ENCODE measurements around the gene RECK.

The RECK gene

GRCh38 chr9:36025746-36026145, 11.0 kb upstream of the RECK start:
- H3F3A ChIP-seq (ENCODE audit: low read depth), result no peaks in the 10 kb centered on the region
- H3K36me3 ChIP-seq (ENCODE audit: insufficient read depth, low read length), result no peaks in the 10 kb centered on the region
- H3K4me1 ChIP-seq (ENCODE audit: insufficient read depth, low read length, poor library complexity, severe bottlenecking), result no peaks in the 10 kb centered on the region
- H3K9ac ChIP-seq (ENCODE audit: low read depth, low read length, poor library complexity, severe bottlenecking), result no peak overlapping the region
- H3K27me3 ChIP-seq (ENCODE audit: insufficient read depth, low read length, poor library complexity, severe bottlenecking), result no peaks in the 10 kb centered on the region
- no peaks in the 10 kb centered on the region for H4K20me1 ChIP-seq (ENCODE audit: insufficient read depth, low read length, poor library complexity, severe bottlenecking)
- H3K79me2 ChIP-seq (ENCODE audit: insufficient read depth, low read length), result no peaks in the 10 kb centered on the region
- TF ChIP-seq CTCF (conservative IDR thresholded peaks at IDR 0.05; ENCODE audit: low read length) (no peak), EZH2phosphoT487 (IDR thresholded peaks at IDR 0.05; ENCODE audit: borderline replicate concordance) (no peak)
- H2AFZ ChIP-seq (ENCODE audit: low read length), result no peak overlapping the region
- no peak overlapping the region for H3K4me2 ChIP-seq (ENCODE audit: low read depth, low read length, poor library complexity, severe bottlenecking)
- no peak overlapping the region for H3K4me3 ChIP-seq (ENCODE audit: low read length, poor library complexity, severe bottlenecking)
- H3K9me3 ChIP-seq (ENCODE audit: insufficient read depth, low read depth, low read length), result no peaks in the 10 kb centered on the region
- H3K9me2 ChIP-seq (replicated peaks; ENCODE audit: low read depth, low read length), result no peaks in the 10 kb centered on the region

DNA sequence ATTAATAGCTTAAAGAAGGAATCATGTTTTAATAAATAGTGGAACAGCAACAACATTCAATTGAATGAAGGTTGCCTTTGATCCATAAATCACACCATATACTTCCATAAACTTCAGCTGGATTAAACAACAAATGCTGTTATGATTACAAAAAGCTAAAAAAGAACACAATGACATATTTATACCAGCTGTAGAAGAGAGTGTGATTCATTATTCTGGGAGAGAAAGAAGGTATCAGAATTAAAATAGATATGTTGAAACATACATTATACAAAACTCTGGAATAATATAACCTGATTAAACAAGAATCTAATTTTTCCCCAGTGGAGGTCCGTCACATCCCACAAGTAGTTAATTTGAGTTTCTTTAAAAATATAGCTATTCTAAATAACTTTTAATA, 7.5 kb upstream of the RECK start:
- Histone ChIP-seq H4K20me1 (ENCODE audit: insufficient read depth, low read length, poor library complexity, severe bottlenecking) (no peaks in the 10 kb centered on the region), H3K4me1 (ENCODE audit: insufficient read depth, low read length, poor library complexity, severe bottlenecking) (peaks cover 12% of the 10 kb centered on the region), H3K9me3 (ENCODE audit: insufficient read depth, low read depth, low read length) (no peaks in the 10 kb centered on the region), H3K79me2 (ENCODE audit: insufficient read depth, low read length) (no peaks in the 10 kb centered on the region), H3K4me2 (ENCODE audit: low read depth, low read length, poor library complexity, severe bottlenecking) (no peak overlapping the region), H3K9me2 (replicated peaks; ENCODE audit: low read depth, low read length) (no peaks in the 10 kb centered on the region), H2AFZ (ENCODE audit: low read length) (no peak overlapping the region), H3F3A (ENCODE audit: low read depth) (no peaks in the 10 kb centered on the region), H3K9ac (ENCODE audit: low read depth, low read length, poor library complexity, severe bottlenecking) (no peak overlapping the region), H3K27me3 (ENCODE audit: insufficient read depth, low read length, poor library complexity, severe bottlenecking) (no peaks in the 10 kb centered on the region), H3K4me3 (ENCODE audit: low read length, poor library complexity, severe bottlenecking) (no peak overlapping the region), H3K36me3 (ENCODE audit: insufficient read depth, low read length) (no peaks in the 10 kb centered on the region)
- TF ChIP-seq CTCF (conservative IDR thresholded peaks at IDR 0.05; ENCODE audit: low read length) (no peak), EZH2phosphoT487 (IDR thresholded peaks at IDR 0.05; ENCODE audit: borderline replicate concordance) (no peak)

- no peaks in the 10 kb centered on the region for H3K9me3 ChIP-seq (ENCODE audit: insufficient read depth, low read depth, low read length)
- no peaks in the 10 kb centered on the region for H4K20me1 ChIP-seq (ENCODE audit: insufficient read depth, low read length, poor library complexity, severe bottlenecking)
- H3K4me1 ChIP-seq (ENCODE audit: insufficient read depth, low read length, poor library complexity, severe bottlenecking), result peaks cover 12% of the 10 kb centered on the region
- no peak overlapping the region for H3K9ac ChIP-seq (ENCODE audit: low read depth, low read length, poor library complexity, severe bottlenecking)
- H3K9me2 ChIP-seq (replicated peaks; ENCODE audit: low read depth, low read length), result no peaks in the 10 kb centered on the region
- H3K36me3 ChIP-seq (ENCODE audit: insufficient read depth, low read length), result no peaks in the 10 kb centered on the region
- H3K79me2 ChIP-seq (ENCODE audit: insufficient read depth, low read length), result no peaks in the 10 kb centered on the region
- H3F3A ChIP-seq (ENCODE audit: low read depth), result no peaks in the 10 kb centered on the region
- H3K4me2 ChIP-seq (ENCODE audit: low read depth, low read length, poor library complexity, severe bottlenecking), result no peak overlapping the region
- H3K27me3 ChIP-seq (ENCODE audit: insufficient read depth, low read length, poor library complexity, severe bottlenecking), result no peaks in the 10 kb centered on the region
- no peak for TF ChIP-seq EZH2phosphoT487 (IDR thresholded peaks at IDR 0.05; ENCODE audit: borderline replicate concordance)
- TF ChIP-seq CTCF (conservative IDR thresholded peaks at IDR 0.05; ENCODE audit: low read length), result no peak
- no peak overlapping the region for H3K4me3 ChIP-seq (ENCODE audit: low read length, poor library complexity, severe bottlenecking)
- H2AFZ ChIP-seq (ENCODE audit: low read length), result no peak overlapping the region
Measured at GRCh38 chr9:36029765-36030528, 6.8 kb upstream of the RECK start.
